GM18498 (cell line): Measurements from ENCODE around the gene PGP.

Experiments used
- ATAC-seq: cut with Tn5 transposase; IDR thresholded peaks from one replicate; pipeline ENCODE4 v1.9.1; 2021; ENCODE audit warnings: mild to moderate bottlenecking, moderate library complexity; ENCODE audit not compliant: unreplicated experiment

Gene PGP

GRCh38 chr16:2200313-2200712 is 14.3 kb downstream of the PGP start:
- ATAC-seq: no peak

- ATAC-seq: no peak
Observed at GRCh38 chr16:2199621-2200139, 15.0 kb downstream of the PGP start.

GRCh38 chr16:2199095-2199494 is 15.5 kb downstream of the PGP start:
- no peak for ATAC-seq

GRCh38 chr16:2198283-2198682 is 16.4 kb downstream of the PGP start:
- ATAC-seq: no peak

GRCh38 chr16:2197765-2198164 is 16.9 kb downstream of the PGP start:
- ATAC-seq: no peak

- no peak for ATAC-seq
Observed at GRCh38 chr16:2196981-2197511, 17.6 kb downstream of the PGP start.

- no peak for ATAC-seq
Observed at GRCh38 chr16:2196162-2196980, 18.3 kb downstream of the PGP start, which contains the start of gene CASKIN1. Gene CASKIN1, minus strand, starts transcription at chr16:2196605. Its CDS starts 173 bp downstream, at chr16:2196432.

- ATAC-seq: no peak
Observed at GRCh38 chr16:2195322-2196161, 19.1 kb downstream of the PGP start.

- ATAC-seq: no peak
Observed at GRCh38 chr16:2194852-2195321, 19.8 kb downstream of the PGP start.

- ATAC-seq: no peak
Observed at GRCh38 chr16:2194166-2194834, 20.3 kb downstream of the PGP start.

- no peak for ATAC-seq
Observed at GRCh38 chr16:2191446-2191706, 23.3 kb downstream of the PGP start.

- ATAC-seq: no peak
Observed at GRCh38 chr16:2190659-2191445, 23.8 kb downstream of the PGP start.

- ATAC-seq: no peak
Observed at GRCh38 chr16:2190002-2190658, 24.5 kb downstream of the PGP start.

- ATAC-seq: no peak
Observed at GRCh38 chr16:2189252-2189893, 25.3 kb downstream of the PGP start.

- no peak for ATAC-seq
Observed at GRCh38 chr16:2188395-2188794, 26.2 kb downstream of the PGP start.

GRCh38 chr16:2187212-2187611 is 27.4 kb downstream of the PGP start:
- no peak for ATAC-seq

- no peak for ATAC-seq
Observed at GRCh38 chr16:2186505-2186904, 28.1 kb downstream of the PGP start.

GRCh38 chr16:2186064-2186463 is 28.6 kb downstream of the PGP start:
- ATAC-seq: no peak

- ATAC-seq: no peak
Observed at GRCh38 chr16:2184962-2185361, 29.7 kb downstream of the PGP start.
